Measurements from ENCODE around the gene TBCK.

DNA sequence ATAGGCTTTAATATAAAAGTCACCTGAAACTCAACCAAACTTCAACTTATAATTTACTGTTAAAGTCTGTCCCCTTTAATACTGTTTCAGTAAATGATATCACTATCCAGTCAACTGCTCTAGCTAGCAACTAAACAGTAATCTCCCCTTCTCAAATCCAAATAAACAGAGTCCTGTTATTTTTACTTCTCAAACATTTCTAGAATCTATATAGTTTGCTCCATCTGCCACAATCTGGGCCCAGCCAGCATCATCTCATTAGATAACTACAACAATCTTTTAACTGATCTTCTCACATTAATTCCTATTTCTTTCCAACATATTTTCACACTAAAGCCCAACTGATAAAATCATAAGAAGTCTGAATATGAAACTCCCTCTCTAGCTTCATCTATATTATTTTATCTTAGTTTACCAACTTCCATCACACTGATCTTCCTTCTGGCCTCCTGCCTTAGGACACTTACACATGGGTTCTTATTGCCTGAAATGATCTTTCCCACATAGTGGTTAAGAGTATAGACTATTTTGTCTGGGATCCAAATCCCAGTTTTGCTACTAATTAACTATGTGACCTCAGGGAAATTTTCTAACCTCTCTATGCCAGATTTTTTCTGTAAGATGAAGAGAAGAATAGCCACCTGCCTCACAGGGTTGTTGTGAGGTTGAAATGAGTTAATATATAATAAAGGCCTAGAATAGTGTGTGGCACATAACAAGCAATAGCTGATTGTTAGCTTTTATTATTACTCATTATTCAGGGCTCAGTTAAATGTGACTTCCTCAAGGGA is 18.6 kb downstream of the TBCK start:
- TF ChIP-seq, protein P1, sequence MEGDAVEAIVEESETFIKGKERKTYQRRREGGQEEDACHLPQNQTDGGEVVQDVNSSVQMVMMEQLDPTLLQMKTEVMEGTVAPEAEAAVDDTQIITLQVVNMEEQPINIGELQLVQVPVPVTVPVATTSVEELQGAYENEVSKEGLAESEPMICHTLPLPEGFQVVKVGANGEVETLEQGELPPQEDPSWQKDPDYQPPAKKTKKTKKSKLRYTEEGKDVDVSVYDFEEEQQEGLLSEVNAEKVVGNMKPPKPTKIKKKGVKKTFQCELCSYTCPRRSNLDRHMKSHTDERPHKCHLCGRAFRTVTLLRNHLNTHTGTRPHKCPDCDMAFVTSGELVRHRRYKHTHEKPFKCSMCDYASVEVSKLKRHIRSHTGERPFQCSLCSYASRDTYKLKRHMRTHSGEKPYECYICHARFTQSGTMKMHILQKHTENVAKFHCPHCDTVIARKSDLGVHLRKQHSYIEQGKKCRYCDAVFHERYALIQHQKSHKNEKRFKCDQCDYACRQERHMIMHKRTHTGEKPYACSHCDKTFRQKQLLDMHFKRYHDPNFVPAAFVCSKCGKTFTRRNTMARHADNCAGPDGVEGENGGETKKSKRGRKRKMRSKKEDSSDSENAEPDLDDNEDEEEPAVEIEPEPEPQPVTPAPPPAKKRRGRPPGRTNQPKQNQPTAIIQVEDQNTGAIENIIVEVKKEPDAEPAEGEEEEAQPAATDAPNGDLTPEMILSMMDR (conservative IDR thresholded peaks at IDR 0.05; ENCODE audit: low read depth, low read length) = no peak
- TF ChIP-seq EZH2 (IDR thresholded peaks at IDR 0.05; ENCODE audit: borderline replicate concordance, low read depth, low read length, poor library complexity, severe bottlenecking) = no peak

All from A673 (cell line).